Hematopoietic multipotent progenitor cell treated with erythropoietin and hydrocortisone succinate and interleukin-3 and kit ligand, for 15 days (in vitro differentiated cells): ENCODE measurements around the gene GP1BB.
A peak's percentile ranks its signal among the peaks of the same experiment; 100 is the strongest.
"Not testable (repeated sequence)": the region's sequence is repeated elsewhere in the genome, so short reads cannot be mapped to it uniquely, and the experiment has no call there.

Source experiments
- DNase-seq: peaks from one replicate; pipeline ENCODE4 v3.0.0-alpha.2; 2015; ENCODE audit warnings: low spot score

GP1BB gene

DNA sequence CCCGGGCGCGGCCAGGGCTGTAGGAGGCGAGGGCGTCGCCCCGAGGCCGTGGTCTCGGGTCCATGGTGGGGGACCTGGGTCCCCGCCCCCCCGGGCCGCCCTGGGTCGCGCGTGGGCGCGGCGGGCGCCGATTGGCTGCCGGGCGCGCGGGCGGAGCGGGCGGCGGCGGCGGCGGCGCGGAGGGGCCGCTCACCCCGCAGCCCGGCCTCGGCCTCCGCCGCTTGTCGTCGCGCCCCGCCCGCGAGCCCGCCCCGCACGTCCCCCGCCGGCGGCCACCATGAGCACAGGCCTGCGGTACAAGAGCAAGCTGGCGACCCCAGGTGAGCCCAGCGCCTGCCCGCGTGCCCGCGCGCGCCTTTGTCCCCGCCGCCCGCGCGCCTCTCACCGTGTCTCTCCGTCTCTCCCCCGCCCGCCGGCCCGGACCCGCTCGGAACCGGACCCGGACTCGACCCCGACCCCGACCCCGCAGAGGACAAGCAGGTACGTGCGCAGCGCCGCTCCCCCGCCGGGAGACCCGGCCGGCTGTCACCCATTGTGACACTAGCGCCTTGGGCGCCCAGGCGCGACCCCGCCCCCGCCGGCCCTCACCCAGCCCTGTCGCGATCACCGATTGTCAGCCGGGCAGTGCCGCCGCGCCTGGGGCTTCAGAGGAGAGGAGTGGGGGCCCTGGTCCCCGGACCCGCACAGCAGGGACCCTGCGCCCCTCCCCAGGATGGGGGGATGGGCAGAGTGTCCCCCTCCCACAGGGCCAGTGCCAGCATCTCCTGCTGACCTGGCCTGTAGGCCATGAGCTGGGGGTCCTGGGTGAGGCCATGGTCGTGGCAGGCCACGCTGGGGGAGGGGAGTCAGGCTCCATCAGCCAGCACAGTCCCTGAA, 8.8 kb upstream of the GP1BB start, which contains the start of gene SEPTIN5:
TSS of gene SEPTIN5 (plus strand) at position 192 of the 876 bp plus-strand sequence. CDS start at position 278, 86 bp downstream.
- DNase-seq = no peak

DNA sequence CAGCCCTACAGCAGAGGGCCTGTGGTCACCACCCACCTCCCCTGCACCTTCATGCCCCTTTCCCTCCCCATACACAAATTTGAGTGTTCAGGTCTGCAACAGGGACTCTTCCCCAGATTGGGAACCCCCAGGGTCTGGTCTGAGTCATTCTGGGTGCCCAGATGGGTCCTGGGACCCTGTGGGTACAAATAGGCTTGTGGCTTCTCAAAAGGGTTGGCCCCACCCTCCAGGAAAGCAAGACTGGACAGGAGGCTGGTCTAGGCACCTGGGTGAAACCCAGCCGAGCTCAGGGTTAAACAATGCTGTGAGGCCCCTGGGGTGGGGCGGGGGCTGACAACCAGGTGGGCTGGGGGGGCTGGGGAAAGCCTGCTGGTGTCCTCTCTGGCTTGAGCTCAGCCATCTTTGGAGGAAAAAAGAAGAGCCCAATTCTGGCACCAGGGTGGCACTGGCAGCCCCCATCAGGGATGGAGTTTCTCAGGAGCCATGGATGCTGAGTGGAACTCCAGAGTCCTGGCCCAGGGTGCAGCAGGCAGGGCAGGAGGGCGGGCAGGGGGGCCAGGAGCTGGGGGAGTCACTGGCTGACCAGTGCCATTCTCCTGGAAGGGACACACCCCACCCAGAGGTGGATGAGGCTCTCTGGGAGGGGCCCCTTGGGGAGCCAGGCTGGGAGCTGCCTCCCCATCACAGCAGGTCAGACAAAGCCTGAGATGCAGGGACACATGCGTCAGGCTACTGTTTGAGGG, 8.0 kb upstream of the GP1BB start:
- no peak for DNase-seq

DNA sequence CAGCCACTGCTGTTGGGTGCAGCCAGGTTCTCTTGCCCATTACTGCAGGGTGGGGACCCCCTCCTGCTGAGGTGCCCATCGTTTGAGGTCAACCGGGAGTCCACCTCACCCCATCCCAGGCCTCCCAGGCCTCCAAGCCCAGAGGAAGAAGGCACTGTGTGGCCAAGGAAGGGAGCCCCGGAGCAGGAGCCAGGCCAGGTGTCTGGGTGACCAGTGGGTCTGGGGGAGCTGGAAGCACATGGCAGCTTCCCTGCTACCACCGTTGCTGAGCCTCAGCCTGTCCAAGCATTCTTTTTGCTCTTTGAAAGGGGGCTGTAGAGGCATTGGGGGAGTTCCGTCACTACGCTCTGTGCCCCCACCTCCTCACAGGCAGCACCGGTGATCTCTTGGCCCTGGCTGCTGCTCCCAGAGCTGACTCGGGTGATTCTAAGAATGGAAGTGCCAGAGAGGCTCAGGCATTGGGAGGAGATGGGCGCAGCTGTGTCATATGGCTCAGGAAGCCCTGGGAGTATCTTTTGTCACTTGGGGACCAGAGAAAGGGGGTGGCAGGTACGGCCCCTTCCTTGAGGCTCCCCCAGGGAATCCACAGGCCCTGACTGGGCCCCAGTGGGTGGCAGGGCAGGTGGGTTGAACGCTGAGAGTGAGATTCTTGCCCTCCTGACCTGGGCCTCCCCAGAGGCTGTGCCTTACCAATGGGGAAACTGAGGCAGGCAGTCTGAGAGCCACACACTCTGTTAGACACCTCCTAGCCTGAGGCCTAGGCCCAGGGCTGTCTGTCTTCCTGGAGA, 7.1 kb upstream of the GP1BB start:
- no peak for DNase-seq

DNA sequence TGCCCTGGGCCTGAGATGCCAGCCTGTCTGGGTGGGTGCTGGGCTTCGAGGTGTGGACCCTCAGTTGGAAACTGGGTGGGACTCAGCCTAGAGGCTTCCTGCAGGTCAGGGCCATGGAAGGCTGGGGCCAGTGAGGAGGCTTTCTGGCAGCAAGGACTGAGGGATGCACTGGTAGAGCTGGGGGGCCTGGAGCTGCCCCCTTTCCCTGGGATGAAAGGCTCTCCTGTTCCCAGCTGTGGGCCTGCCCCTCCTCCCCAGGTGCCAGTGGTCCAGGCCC, 6.6 kb upstream of the GP1BB start:
- no peak for DNase-seq

DNA sequence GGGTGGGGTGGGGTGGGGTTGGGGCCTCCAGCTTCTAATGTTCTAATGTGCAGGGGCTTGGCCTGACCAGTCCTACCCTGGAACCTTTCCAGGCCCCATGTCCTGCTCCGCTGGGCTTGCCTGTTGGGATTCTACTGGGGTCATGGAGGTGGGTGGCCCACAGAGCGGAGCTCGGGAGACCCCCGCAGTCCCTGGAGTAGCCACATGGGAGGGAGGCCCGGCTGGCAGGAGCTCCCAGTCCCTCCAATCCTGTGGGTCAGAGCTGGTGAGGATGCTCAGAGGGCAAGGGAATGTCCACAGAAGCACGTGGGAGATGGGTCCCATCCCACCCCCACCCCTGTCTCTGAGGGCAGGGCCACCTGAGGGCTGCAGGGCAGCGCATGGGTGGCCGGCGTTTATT, 6.2 kb upstream of the GP1BB start:
- no peak for DNase-seq

DNA sequence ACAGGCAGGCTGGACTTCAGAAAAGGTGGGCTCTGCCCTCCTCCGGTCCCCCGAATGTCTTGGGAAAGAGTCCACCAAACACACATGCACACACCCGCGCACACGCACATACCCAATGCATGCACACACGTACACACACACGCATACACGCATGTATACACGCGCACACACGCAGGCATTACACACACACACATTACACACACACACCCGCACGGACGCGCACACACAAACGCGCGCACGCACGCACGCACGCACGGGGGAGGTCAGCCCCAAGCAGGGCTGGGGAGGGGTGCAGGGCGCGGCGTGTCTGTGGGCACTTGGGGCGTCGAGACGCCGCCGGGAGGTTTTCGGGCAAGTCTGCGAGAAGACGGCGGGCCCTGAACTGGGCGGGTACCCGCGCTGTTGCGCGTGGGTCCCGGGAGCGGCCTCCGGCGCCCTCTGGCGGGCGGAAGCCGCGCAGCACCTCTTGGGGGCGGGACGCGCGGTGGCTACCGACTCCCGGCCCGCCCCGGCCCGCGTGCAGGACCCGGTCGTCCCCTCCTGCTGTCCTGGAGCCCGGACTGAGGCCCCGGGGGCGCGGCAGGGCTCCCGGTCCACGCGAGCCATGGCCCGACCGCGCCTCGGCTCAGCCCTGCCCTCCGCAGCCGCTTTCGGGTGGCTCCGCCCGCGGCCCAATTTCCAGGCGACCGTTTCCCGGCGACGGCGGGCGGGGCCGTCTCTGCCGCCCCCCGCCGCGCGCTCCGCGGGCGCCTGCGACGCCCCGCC, 5.5 kb upstream of the GP1BB start:
- peak; percentile 71 for DNase-seq

DNA sequence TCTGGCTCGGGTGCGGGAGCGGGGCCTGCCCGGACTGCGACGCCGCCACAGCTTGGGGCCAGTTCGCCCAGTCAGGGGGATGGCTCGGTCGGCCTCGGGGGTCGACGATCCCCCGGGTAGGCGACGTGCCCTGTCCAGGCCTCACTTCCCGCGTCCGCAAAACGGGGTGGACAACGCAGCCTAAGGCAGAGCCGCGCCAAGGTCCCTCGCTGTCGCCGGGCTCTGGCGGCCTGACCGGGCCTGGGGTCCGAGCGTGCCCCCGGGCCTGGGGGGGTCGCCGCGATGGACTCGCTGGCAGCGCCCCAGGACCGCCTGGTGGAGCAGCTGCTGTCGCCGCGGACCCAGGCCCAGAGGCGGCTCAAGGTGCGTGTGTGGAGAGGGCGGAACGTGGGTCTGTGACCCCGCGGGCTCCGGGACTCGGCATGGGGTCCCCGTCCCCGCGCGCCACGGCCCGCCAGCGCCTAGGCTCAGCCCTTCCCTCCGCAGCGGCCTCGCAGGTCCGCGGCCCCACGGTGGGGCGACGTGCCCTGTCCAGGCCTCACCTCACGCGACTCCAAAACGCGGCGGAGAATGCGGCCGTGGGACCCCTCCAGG, 4.8 kb upstream of the GP1BB start:
- no peak for DNase-seq

DNA sequence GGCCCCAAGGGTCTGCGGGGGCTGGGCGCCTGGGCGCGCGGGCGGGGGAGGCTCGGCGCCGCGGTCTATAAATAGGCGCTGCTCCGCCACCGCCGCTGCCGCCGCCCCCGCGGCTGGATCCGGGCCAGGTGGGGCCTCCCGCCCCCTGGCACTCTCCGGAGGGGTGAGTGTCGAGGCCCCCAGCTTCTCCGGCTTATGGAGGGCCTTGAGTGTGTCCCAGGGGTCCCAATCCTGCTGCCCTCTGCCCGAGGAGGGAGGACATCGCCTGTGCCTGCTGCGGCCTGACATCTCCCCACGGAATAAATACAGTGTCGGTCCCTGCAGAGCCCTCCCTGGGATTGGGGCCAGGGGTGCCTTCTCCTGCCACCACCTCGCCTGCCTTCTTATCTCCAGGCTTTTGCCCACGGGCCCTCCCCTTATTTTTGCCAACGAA, 4.3 kb upstream of the GP1BB start:
- DNase-seq = no peak

DNA sequence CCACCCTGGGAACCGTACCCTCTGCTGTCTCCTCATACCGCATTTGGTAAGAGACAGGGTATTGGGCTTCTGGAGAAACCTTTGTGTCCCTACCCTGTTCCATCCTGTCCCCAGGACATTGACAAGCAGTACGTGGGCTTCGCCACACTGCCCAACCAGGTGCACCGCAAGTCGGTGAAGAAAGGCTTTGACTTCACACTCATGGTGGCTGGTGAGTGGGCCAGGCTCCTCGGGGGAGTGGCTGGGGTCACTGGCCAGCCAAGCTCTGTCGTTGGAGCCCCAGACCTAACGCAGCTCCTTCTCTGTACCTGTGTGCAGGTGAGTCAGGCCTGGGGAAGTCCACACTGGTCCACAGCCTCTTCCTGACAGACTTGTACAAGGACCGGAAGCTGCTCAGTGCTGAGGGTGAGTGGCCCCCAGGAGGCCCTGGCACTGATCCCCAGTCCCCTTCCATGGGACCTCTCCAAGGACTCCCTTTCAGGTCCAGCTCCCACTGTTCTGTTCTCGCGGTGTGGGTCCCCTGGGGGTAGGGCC, 3.8 kb upstream of the GP1BB start:
- no peak for DNase-seq

DNA sequence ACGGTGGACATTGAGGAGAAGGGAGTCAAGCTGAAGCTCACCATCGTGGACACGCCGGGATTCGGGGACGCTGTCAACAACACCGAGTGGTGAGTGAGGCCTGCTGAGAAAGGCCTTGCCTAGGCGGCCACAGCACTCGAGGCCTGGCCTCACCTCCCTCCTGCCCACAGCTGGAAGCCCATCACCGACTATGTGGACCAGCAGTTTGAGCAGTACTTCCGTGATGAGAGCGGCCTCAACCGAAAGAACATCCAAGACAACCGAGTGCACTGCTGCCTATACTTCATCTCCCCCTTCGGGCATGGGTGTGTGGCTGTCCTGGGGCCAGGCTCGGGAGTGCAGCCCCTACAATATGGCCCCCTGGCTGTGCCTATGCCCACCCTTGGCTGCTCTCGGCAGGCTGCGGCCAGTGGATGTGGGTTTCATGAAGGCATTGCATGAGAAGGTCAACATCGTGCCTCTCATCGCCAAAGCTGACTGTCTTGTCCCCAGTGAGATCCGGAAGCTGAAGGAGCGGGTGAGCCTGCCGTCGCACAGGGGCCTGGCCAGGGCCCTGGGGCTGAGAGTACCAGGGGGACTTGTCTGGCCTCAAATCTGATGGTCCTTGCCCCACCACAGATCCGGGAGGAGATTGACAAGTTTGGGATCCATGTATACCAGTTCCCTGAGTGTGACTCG, 3.0 kb upstream of the GP1BB start:
- DNase-seq = no peak

DNA sequence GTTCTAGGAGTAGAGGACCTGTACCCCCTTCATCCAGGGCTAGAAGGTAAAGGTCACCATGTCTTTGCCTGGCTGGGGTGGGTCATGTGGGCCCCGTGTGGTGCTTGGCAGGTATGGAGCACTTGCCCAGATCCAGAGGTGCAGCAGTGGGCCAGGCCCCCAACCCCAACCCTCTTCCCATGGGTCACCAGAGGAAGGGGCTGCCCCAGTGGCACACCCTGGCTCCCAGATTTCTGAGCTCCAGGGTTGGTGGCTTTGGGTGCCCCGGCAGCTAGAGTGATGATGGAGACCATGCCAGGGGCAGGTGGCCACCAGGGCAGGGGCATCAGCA, 2.4 kb upstream of the GP1BB start:
- no peak for DNase-seq

DNA sequence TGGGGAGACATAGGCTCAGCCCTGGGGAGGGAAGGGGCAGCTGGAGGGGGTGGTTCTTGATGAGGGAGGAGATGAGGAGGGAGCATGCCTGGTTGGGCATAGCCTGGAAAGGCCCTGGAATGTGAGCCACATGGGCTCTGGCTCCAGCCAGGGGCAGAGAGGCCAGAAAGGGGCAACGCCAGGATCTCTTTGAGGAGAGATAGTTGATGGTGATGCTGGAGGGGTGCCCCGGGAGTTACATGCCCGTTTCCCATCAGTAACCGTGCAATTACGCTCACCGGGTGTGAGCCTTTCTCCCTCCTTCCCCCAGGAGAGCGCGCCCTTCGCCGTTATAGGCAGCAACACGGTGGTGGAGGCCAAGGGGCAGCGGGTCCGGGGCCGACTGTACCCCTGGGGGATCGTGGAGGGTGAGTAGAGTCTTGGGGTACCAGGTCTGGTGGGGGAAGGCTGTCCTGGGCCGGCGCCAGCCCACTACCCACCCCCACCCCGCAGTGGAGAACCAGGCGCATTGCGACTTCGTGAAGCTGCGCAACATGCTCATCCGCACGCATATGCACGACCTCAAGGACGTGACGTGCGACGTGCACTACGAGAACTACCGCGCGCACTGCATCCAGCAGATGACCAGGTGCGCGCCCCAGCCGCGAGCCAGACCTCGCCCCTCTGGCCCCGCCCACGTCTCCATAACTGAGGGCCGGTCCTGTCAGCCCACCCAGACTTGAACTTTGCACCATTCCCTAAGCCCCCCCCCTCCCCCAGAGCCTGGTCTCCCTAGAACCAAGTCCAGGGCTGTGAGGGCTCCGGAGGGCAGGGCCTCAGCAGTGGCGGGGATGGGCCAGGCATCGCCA, 1.8 kb upstream of the GP1BB start:
- no peak for DNase-seq

DNA sequence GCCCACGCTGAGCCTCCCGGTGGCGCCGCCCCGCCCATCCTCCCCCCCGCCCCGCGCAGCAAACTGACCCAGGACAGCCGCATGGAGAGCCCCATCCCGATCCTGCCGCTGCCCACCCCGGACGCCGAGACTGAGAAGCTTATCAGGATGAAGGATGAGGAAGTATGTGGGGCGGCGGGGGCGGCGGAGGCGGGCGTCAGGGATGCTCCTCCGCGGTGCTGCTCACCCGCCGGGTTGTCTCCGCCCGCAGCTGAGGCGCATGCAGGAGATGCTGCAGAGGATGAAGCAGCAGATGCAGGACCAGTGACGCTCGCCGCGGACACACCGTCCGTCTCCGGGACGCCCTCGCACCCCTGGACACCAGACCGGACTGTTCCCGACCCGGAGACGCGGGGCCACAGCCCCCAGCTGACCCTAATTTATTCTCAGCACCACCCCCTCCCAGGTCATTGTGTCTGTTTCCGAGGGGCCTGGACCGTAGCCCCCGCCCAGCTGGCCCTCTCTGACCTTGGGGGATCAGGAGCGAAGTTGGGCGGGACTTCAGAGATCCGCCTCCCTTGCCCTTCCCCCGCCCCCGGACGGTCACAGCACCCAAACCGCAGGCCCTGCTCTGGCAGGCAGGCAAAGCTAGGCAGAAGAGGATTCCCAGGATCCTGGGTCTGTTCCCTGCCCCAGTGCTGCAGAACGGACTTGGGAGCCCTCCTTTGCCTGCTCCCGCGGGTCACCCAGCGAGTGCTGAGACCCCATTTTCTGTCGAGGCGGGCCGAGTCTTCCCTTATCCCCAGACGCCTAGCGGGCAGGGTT, 959 bp upstream of the GP1BB start:
- no peak for DNase-seq

DNA sequence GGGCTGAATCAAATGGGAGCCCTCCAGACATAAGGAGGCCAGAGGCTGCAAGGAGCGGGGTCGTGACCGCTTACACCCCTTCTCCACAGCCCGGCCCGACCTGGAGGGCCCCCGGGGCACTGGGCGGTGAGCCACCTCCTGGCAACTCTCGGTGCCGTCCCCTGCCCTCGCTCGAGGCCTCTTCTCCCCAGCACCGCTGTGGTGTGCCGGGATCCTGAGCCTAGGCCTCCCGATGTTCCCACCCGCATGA, 432 bp upstream of the GP1BB start:
- DNase-seq = no peak

DNA sequence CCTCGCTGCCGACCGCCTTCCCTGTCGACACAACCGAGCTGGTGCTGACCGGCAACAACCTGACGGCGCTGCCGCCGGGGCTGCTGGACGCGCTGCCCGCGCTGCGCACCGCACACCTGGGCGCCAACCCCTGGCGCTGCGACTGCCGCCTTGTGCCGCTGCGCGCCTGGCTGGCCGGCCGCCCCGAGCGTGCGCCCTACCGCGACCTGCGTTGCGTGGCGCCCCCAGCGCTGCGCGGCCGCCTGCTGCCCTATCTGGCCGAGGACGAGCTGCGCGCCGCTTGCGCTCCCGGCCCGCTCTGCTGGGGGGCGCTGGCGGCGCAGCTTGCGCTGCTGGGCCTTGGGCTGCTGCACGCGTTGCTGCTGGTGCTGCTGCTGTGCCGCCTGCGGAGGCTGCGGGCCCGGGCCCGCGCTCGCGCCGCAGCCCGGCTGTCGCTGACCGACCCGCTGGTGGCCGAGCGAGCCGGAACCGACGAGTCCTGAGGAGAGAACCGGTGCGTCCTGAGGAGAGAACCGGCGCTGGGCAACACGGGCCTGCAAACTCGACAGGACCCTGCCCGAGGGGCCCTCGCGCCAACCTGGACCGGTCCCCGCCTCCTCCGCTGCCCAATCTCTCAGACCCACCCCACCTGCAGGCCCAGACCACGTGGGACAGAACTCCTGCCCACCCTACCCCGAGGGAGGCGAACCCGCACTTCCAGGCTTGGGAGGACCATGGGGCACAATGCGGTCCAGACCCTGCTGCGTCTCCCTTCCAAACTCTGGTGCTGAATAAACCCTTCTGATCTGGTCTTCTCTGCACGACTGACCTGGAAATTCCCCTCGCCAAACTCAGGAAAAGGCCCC, 866 bp downstream of the GP1BB start:
- no peak for DNase-seq

DNA sequence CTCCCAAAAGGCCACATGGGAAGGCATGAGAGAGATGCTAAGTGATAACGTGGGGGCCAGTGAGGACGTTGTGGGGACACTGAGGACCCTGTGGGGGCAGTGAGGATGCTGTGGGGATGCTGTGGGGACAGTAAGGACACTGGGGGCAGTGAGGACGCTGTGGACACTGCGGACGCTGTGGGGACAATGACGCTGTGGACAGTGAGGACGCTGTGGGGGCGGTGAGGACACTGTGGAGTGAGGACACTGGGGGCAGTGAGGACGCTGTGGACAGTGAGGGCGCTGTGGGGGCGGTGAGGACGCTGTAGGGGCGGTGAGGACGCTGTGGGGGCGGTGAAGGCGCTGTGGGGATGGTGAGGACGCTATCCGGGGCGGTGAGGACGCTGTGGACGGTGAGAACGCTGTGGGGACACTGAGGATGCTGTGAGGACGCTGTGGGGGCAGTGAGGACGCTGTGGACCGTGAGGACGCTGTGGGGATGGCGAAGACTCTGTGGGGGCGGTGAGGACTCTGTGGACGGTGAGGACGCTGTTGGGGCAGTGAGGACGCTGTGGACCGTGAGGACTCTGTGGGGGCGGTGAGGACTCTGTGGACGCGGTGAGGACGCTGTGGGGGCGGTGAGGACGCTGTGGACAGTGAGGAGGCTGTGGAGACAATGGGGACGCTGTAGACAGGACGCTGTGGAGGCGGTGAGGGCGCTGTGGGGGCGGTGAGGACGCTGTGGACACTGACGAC, 1.8 kb downstream of the GP1BB start:
- no peak for DNase-seq

DNA sequence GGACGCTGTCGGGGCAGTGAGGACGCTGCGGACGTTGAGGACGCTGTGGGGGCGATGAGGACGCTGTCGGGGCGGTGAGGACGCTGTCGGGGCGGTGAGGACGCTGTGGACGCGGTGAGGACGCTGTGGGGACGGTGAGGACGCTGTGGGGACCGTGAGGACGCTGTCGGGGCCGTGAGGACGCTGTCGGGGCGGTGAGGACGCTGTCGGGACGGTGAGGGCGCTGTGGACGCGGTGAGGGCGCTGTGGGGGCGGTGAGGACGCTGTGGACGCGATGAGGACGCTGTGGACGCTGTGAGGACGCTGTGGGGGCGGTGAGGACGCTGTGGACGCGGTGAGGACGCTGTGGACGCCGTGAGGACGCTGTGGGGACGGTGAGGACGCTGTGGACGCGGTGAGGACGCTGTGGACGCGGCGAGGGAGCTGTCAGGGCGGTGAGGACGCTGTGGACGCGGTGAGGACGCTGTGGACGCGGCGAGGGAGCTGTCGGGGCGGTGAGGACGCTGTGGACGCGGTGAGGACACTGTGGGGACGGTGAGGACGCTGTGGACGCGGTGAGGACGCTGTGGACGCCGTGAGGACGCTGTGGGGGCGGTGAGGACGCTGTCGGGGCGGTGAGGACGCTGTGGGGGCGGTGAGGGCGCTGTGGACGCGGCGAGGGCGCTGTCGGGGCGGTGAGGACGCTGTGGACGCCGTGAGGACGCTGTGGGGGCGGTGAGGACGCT, 2.9 kb downstream of the GP1BB start:
- not testable (repeated sequence) for DNase-seq
